K562 (cell line): Measurements from ENCODE around the gene BAIAP2L2. TPM values are rescaled to one million over a fixed set of nuclear protein-coding genes. Genes with fewer than 3 reads are reported as not detected.
A peak's percentile ranks its signal among the peaks of the same experiment; 100 is the strongest.

Experiments
- ATAC-seq: fragments of 200-7000 bp; cut with Tn5 transposase; 3 replicates; pipeline ENCODE4 v1.9.1; 2020; ENCODE audit warnings: moderate library complexity
- BruUV-seq: library from RNA; stranded (reverse); fragments of 400-500 nt; replicated peaks from 2 replicates; lab custom pipeline; 2021; lab: Mats Ljungman, UMichigan
- CTCF ChIA-PET: fragments of 300-600 bp; formaldehyde crosslinking; extraction: SDS; loops from one replicate; lab custom pipeline; 2021; ENCODE audit warnings: low intra/inter-chr PET ratio; lab: Yijun Ruan, JAX
- POLR2A ChIA-PET: fragments of 300-600, 350-650 bp; sonication (Branson Sonifier 250); formaldehyde crosslinking; extraction: SDS; loops from one replicate; lab custom pipeline; 2021; ENCODE audit warnings: antibody characterized with exemption, inconsistent platforms; lab: Yijun Ruan, JAX
- DNase-seq, 4 experiments: peaks; one replicate each; pipeline versions ENCODE4 v3.0.0 to v3.0.0-alpha.2; 2011 to 2018; ENCODE audit warnings: low spot score in 3 of 4, mixed read lengths in 3 of 4; ENCODE audit errors: extremely low read depth in 1 of 4
- FAIRE-seq: peaks from 2 replicates; lab custom pipeline; 2011; peaks lifted over from hg19 to GRCh38; lab: Jason Lieb, UNC
- H2AFZ ChIP-seq: 2 replicates; pipeline ENCODE4 v1.6.0; 2011; ENCODE audit warnings: low read depth, low read length, control low read depth, inconsistent platforms
- H3K27ac ChIP-seq: fragments of 200-600 bp; 3 replicates; pipeline ENCODE4 v1.8.0; 2011; ENCODE audit warnings: low read depth, mild to moderate bottlenecking, control low read depth, inconsistent platforms, low read length, moderate library complexity, mixed read lengths; ENCODE audit errors: extremely low read depth
- H3K27me3 ChIP-seq, 2 experiments: fragments of 300-600 bp in 1 of 2; 2 replicates in 1 of 2; 3 replicates in 1 of 2; pipeline versions ENCODE4 v1.6.0 to v1.8.0; 2011; ENCODE audit warnings: inconsistent platforms in 2 of 2, low read length in 2 of 2, mild to moderate bottlenecking in 1 of 2, mixed read lengths in 1 of 2, moderate library complexity in 1 of 2; ENCODE audit not compliant: control insufficient read depth in 2 of 2, insufficient read depth in 2 of 2
- H3K36me3 ChIP-seq: fragments of 300-600 bp; 3 replicates; pipeline ENCODE4 v1.8.0; 2011; ENCODE audit warnings: mild to moderate bottlenecking, low read length, inconsistent platforms; ENCODE audit not compliant: control insufficient read depth, insufficient read depth
- H3K4me1 ChIP-seq, 2 experiments: fragments of 200-600 bp in 1 of 2; replicated peaks in 1 of 2; 2 replicates in 1 of 2; 3 replicates in 1 of 2; pipeline versions ENCODE4 v1.5.1 to v1.8.0; 2011; ENCODE audit warnings: inconsistent platforms in 2 of 2, low read length in 2 of 2, mild to moderate bottlenecking in 1 of 2, mixed read lengths in 1 of 2, moderate library complexity in 1 of 2; ENCODE audit not compliant: control insufficient read depth in 2 of 2, insufficient read depth in 2 of 2
- H3K4me2 ChIP-seq: 2 replicates; pipeline ENCODE4 v1.6.1; 2011; ENCODE audit warnings: low read length, control low read depth, inconsistent platforms, mixed read lengths; ENCODE audit not compliant: insufficient read depth
- H3K4me3 ChIP-seq: fragments of 200-600 bp; sonication (generic), shearing (Covaris generic); 2 replicates; pipeline ENCODE4 v1.5.1; 2016; ENCODE audit warnings: control low read depth, inconsistent platforms
- H3K79me2 ChIP-seq: fragments of 200-600 bp; 3 replicates; pipeline ENCODE4 v1.8.0; 2011; ENCODE audit warnings: low read length, inconsistent platforms; ENCODE audit not compliant: control insufficient read depth, insufficient read depth
- H3K9ac ChIP-seq, 2 experiments: 2 replicates each; pipeline versions ENCODE4 v1.6.0 to v1.6.1; 2011; ENCODE audit warnings: low read depth in 2 of 2, low read length in 2 of 2, control low read depth in 1 of 2, inconsistent platforms in 1 of 2, mild to moderate bottlenecking in 1 of 2, mixed read lengths in 1 of 2; ENCODE audit not compliant: insufficient read depth in 1 of 2
- H3K9me1 ChIP-seq: one replicate; pipeline ENCODE4 v1.6.0; 2011; ENCODE audit warnings: inconsistent platforms, mild to moderate bottlenecking, low read length, moderate library complexity; ENCODE audit not compliant: control insufficient read depth, insufficient read depth
- H3K9me3 ChIP-seq: replicated peaks from 2 replicates; pipeline ENCODE4 v1.5.1; 2011; ENCODE audit warnings: low read depth, low read length, inconsistent platforms; ENCODE audit not compliant: control insufficient read depth, insufficient read depth
- H4K20me1 ChIP-seq: replicated peaks from 2 replicates; pipeline ENCODE4 v1.6.1; 2011; ENCODE audit warnings: low read length, inconsistent platforms, mixed read lengths; ENCODE audit not compliant: control insufficient read depth, insufficient read depth
- ATF6 ChIP-seq: sonication (generic); formaldehyde crosslinking; IDR thresholded peaks from 2 replicates; pipeline ENCODE4 v1.4.0; 2020; ENCODE audit warnings: mild to moderate bottlenecking, missing genetic modification reagents
- DPF2 ChIP-seq: fragments of 450-650 bp; IDR thresholded peaks from 2 replicates; pipeline ENCODE4 v1.6.1; 2016
- E2F1 ChIP-seq: sonication (generic); formaldehyde crosslinking; IDR thresholded peaks from 2 replicates; pipeline ENCODE4 v1.8.1; 2023; ENCODE audit warnings: mild to moderate bottlenecking, missing genetic modification reagents, moderate library complexity
- EP400 ChIP-seq: fragments of 450-650 bp; IDR thresholded peaks from 2 replicates; pipeline ENCODE4 v1.6.1; 2017; ENCODE audit warnings: antibody characterized with exemption, mild to moderate bottlenecking, moderate library complexity
- HMBOX1 ChIP-seq: sonication (generic); IDR thresholded peaks from 2 replicates; pipeline ENCODE4 v1.6.1; 2016
- NFIX ChIP-seq: fragments of 250-450 bp; sonication (Bioruptor Pico); IDR thresholded peaks from 2 replicates; pipeline ENCODE4 v1.4.0; 2020; ENCODE audit warnings: low read depth, mild to moderate bottlenecking, moderate library complexity
- NFRKB ChIP-seq: fragments of 450-650 bp; IDR thresholded peaks from 2 replicates; pipeline ENCODE4 v1.6.1; 2016; ENCODE audit warnings: low read depth
- PURB ChIP-seq: sonication (generic); formaldehyde crosslinking; IDR thresholded peaks from 2 replicates; pipeline ENCODE4 v1.9.0; 2021; ENCODE audit warnings: low read depth, mild to moderate bottlenecking, missing genetic modification reagents
- SOX6 ChIP-seq: fragments of 450-650 bp; IDR thresholded peaks from 2 replicates; pipeline ENCODE4 v1.6.1; 2014; ENCODE audit warnings: mild to moderate bottlenecking
- TAF15 ChIP-seq: fragments of 200-400 bp; formaldehyde crosslinking; IDR thresholded peaks from 2 replicates; pipeline ENCODE4 v1.6.1; 2017; ENCODE audit warnings: mild to moderate bottlenecking, low read depth, low read length, moderate library complexity
- THRAP3 ChIP-seq: fragments of 450-650 bp; IDR thresholded peaks from 2 replicates; pipeline ENCODE4 v1.6.1; 2016; ENCODE audit warnings: mild to moderate bottlenecking, inconsistent platforms, borderline replicate concordance
- ZNF551 ChIP-seq: fragments of 250-450 bp; sonication (Bioruptor Pico); IDR thresholded peaks from 2 replicates; pipeline ENCODE4 v1.5.0; 2021; ENCODE audit warnings: mild to moderate bottlenecking, moderate library complexity
- ZNF609 ChIP-seq: sonication (generic); formaldehyde crosslinking; IDR thresholded peaks from 2 replicates; pipeline ENCODE4 v1.8.1; 2023; ENCODE audit warnings: missing genetic modification reagents, mild to moderate bottlenecking, borderline replicate concordance
- WGBS: fragments of 100-300 bp; shearing (Covaris generic); methylation state at CpG from one replicate; pipeline ENCODE4 v1.1.6; 2016; ENCODE audit warnings: low coverage, mixed read lengths; ENCODE audit not compliant: insufficient coverage; ENCODE audit errors: missing lambda C conversion rate; 5-methylcytosine and 5-hydroxymethylcytosine counted together
- in situ Hi-C: fragments of 300-500 bp; cut with MboI; formaldehyde crosslinking; loops from 4 replicates; pipeline ENCODE4 v1.15.0; 2018; ENCODE audit warnings: inconsistent platforms, mixed read lengths
- intact Hi-C: fragments of 100-400 bp; cut with micrococcal nuclease; formaldehyde crosslinking; loops from 2 replicates; pipeline ENCODE4 v1.14.2; 2022
- polyA plus RNA-seq, 8 experiments: library from polyadenylated mRNA; depleted of rRNA in 4 of 8; stranded (reverse) in 5 of 8; unstranded in 3 of 8; fragments of >200 nt; fragmentation: Nextera tagmentation in 2 of 8; fragmentation: Illumina TruSeq in 1 of 8; extraction: Ambion mirVana in 2 of 8; extraction: Trizol in 1 of 8; gene quantifications; 2 replicates each; pipeline versions ENCODE4 v1.2.1 to v1.2.3, GENCODE V29; 2011 to 2014; ENCODE audit warnings: inconsistent platforms in 1 of 8, missing spikeins in 1 of 8
- total RNA-seq, 7 experiments: library from RNA; depleted of rRNA in 6 of 7; stranded (reverse); fragments of >200 nt in 6 of 7; fragmentation: Illumina TruSeq in 2 of 7; extraction: Trizol in 2 of 7; gene quantifications; 2 replicates each; pipeline versions ENCODE4 v1.2.1 to v1.2.3, GENCODE V29; 2011 to 2021; ENCODE audit warnings: low replicate concordance in 1 of 7

BAIAP2L2 gene
- total and polyA plus RNA-seq, 9 of the 15 experiments (the other 6 are each of a cell fraction or from before 2014, with no cell fraction given), result 0.04 to 0.22 (median 0.07) TPM; not detected in 4

GRCh38 chr22:38046070-38046748, 64.3 kb downstream of the BAIAP2L2 start:
- ChIA-PET CTCF (no interaction called here), POLR2A (no interaction called here)
- no peaks in the 10 kb centered on the region for H3K79me2 ChIP-seq
- TF ChIP-seq TAF15 (no peak), NFRKB (no peak), DPF2 (no peak), E2F1 (CRISPR knock-in tag) (no peak), EP400 (no peak), ZNF609 (CRISPR knock-in tag) (no peak), ZNF551 (CRISPR knock-in tag) (no peak), NFIX (CRISPR knock-in tag) (no peak), ATF6 (CRISPR knock-in tag) (no peak), SOX6 (no peak), THRAP3 (no peak), HMBOX1 (no peak), PURB (CRISPR knock-in tag) (no peak)

More at GRCh38 chr22:38046070-38046748, 64.3 kb downstream of the BAIAP2L2 start:
- H3K27me3 ChIP-seq, result no peaks in the 10 kb centered on the region
- H3K9me1 ChIP-seq, result no peaks in the 10 kb centered on the region
- no peak overlapping the region for H3K4me3 ChIP-seq
- H3K4me2 ChIP-seq, result no peak overlapping the region
- no peak overlapping the region for H2AFZ ChIP-seq
- peaks cover 0 to 15% of the 10 kb centered on the region in 2 experiments; a peak in 3 of 5 replicates for H3K4me1 ChIP-seq
- ATAC-seq (no peak), DNase-seq (no peak), FAIRE-seq (no peak)
- no peak overlapping the region for H3K27ac ChIP-seq
- no peaks in the 10 kb centered on the region for H4K20me1 ChIP-seq
- WGBS, result 15% methylated on average over 12 of the region's 14 CpGs
- in situ Hi-C loops (no loop called here), intact Hi-C loops (no loop called here)
- no peaks in the 10 kb centered on the region for H3K9me3 ChIP-seq
- H3K36me3 ChIP-seq, result no peaks in the 10 kb centered on the region
- BruUV-seq, result no TSS peak
- H3K9ac ChIP-seq, result peak overlapping the region in 1 of 2 experiments; percentile 43; a peak in 2 of 4 replicates
